Adrenal gland (tissue), 12 donors: ENCODE data around the gene CLEC2L. TPM values are rescaled to one million over a fixed set of nuclear protein-coding genes. Genes with fewer than 3 reads are reported as not detected.

Experiments
- DNase-seq, 7 donors: peaks; one replicate each; pipeline ENCODE4 v3.0.0-alpha.2; 2019 to 2020
- H3K27ac ChIP-seq, 5 donors: fragments of 200-600 bp; sonication (generic) in 4 of 5; 1 replicate in 3 of 5; 2 replicates in 2 of 5; pipeline versions ENCODE4 v1.5.1 to v1.8.0; 2016 to 2020; ENCODE audit warnings: mild to moderate bottlenecking in 1 of 5
- H3K27me3 ChIP-seq: fragments of 200-600 bp; 2 replicates; pipeline ENCODE4 v1.8.0; 2021
- H3K36me3 ChIP-seq, 2 donors: fragments of 200-600 bp; replicated peaks in 1 of 2; 1 replicate in 1 of 2; 2 replicates in 1 of 2; pipeline versions ENCODE4 v1.5.1 to v1.8.0; 2018 to 2022
- H3K4me1 ChIP-seq, 2 donors: fragments of 200-600 bp; replicated peaks in 1 of 2; 1 replicate in 1 of 2; 2 replicates in 1 of 2; pipeline versions ENCODE4 v1.5.1 to v1.8.0; 2018 to 2021
- H3K4me3 ChIP-seq, 4 donors: fragments of 200-600 bp; sonication (generic) in 3 of 4; one replicate each; pipeline ENCODE4 v1.5.1; 2016 to 2018
- H3K9me3 ChIP-seq, 3 donors: fragments of 200-600 bp; sonication (generic) in 1 of 3; replicated peaks in 1 of 3; 1 replicate in 2 of 3; 2 replicates in 1 of 3; pipeline versions ENCODE4 v1.5.1 to v1.8.0; 2016 to 2021
- CTCF ChIP-seq, 6 experiments: fragments of 450-650 bp in 4 of 6; fragments of 200-600 bp in 2 of 6; sonication (generic) in 1 of 6; IDR thresholded peaks; 1 replicate in 5 of 6; 2 replicates in 1 of 6; pipeline versions ENCODE4 v1.5.1 to v1.8.0; 2016 to 2021; ENCODE audit warnings: antibody characterized with exemption in 6 of 6, mild to moderate bottlenecking in 2 of 6, moderate library complexity in 1 of 6
- POLR2A ChIP-seq, 2 donors: fragments of 450-650 bp; IDR thresholded peaks; one replicate each; pipeline ENCODE4 v1.6.1; 2017; ENCODE audit warnings: antibody characterized with exemption in 2 of 2, mild to moderate bottlenecking in 2 of 2, moderate library complexity in 1 of 2
- WGBS, 4 donors: extraction: QIAGEN DNeasy Blood & Tissue Kit in 2 of 4; methylation state at CpG; one replicate each; pipeline versions ENCODE4 v1.1.5 to v1.1.7; 2013 to 2017; 5-methylcytosine and 5-hydroxymethylcytosine counted together
- intact Hi-C, 2 donors: fragments of 100-400 bp; cut with DNase I; formaldehyde crosslinking; loops; one replicate each; pipeline versions ENCODE4 v1.14.1 to v1.15.0; 2022 to 2023
- polyA plus RNA-seq, 3 donors: library from polyadenylated mRNA; stranded (reverse); fragments of 200-250 nt in 2 of 3; fragments of 350-450 nt in 1 of 3; fragmentation: Illumina TruSeq in 1 of 3; extraction: RNeasy Lipid Tissue Mini Kit (QIAGEN cat#74804) in 1 of 3; gene quantifications; one replicate each; pipeline ENCODE4 v1.2.3, GENCODE V29; 2013 to 2014
- total RNA-seq, 9 donors: library from RNA; depleted of rRNA in 4 of 9; stranded (reverse); fragments of >200 nt in 4 of 9; fragments of 120-200 nt in 1 of 9; fragmentation: NEBNext Ultra II Directional in 1 of 9; extraction: Animal tissue kit (Norgen Biotek cat#: 25700) in 1 of 9; gene quantifications; one replicate each; pipeline versions ENCODE4 v1.1.0 to v1.2.4, GENCODE V29; 2013 to 2023
- donor health status: healthy with polysubstance abuse.
- donor health status: Bipolar disorder and iron deficiency.
- donor health status: DM: yes; HTN: yes; CAD: no.
- donor health status: DM: no; HTN: no; CAD: no.
- donor health status: DM: no; HTN: no; CAD: no.
- donor health status: DM: yes; HTN: yes; CAD: no.

The CLEC2L gene
- total and polyA plus RNA-seq, 12 donors, result 0.06 to 0.18 TPM; not detected in 10

GRCh38 chr7:139575338-139575680 lies 51.8 kb downstream of the CLEC2L start:
- peaks cover 0 to 48% of the 10 kb centered on the region in 2 donors for H3K36me3 ChIP-seq
- 94 to 97% (median 96%) methylated on average over 6 of the region's 6 CpGs for WGBS, 4 donors
- TF ChIP-seq POLR2A (IDR thresholded peaks at IDR 0.05), result no peak
- no peak for TF ChIP-seq CTCF (IDR thresholded peaks at IDR 0.05)
- H3K27me3 ChIP-seq, result no peaks in the 10 kb centered on the region
- H3K27ac ChIP-seq, result no peak overlapping the region
- no peak for DNase-seq
- H3K9me3 ChIP-seq, result no peaks in the 10 kb centered on the region
- H3K4me1 ChIP-seq, result no peaks in the 10 kb centered on the region
- intact Hi-C loops, result no loop called here
- no peak overlapping the region for H3K4me3 ChIP-seq

GRCh38 chr7:139576179-139576973 lies 52.9 kb downstream of the CLEC2L start:
- TF ChIP-seq CTCF (IDR thresholded peaks at IDR 0.05) (no peak), POLR2A (IDR thresholded peaks at IDR 0.05) (no peak)
- peaks cover 0 to 59% of the 10 kb centered on the region in 2 donors for H3K36me3 ChIP-seq
- no peaks in the 10 kb centered on the region for H3K9me3 ChIP-seq
- no peaks in the 10 kb centered on the region for H3K4me1 ChIP-seq
- DNase-seq, result peak in 2 of 7 donors; percentile 4 to 30
- no peak overlapping the region for H3K4me3 ChIP-seq
- intact Hi-C loops, result no loop called here
- 91 to 98% (median 96%) methylated on average over 11 of the region's 11 CpGs for WGBS, 4 donors
- no peak overlapping the region for H3K27ac ChIP-seq
- H3K27me3 ChIP-seq, result no peaks in the 10 kb centered on the region

- H3K36me3 ChIP-seq, result peaks cover 0 to 66% of the 10 kb centered on the region in 2 donors
- H3K4me1 ChIP-seq, result no peaks in the 10 kb centered on the region
- DNase-seq, result peak in 1 of 7 donors; percentile 38
- H3K4me3 ChIP-seq, result no peak overlapping the region
- H3K27ac ChIP-seq, result no peak overlapping the region
- TF ChIP-seq CTCF (IDR thresholded peaks at IDR 0.05), result no peak
- no peak for TF ChIP-seq POLR2A (IDR thresholded peaks at IDR 0.05)
- WGBS, 4 donors, result 92 to 100% (median 98%) methylated on average over 3 of the region's 3 CpGs
- no peaks in the 10 kb centered on the region for H3K27me3 ChIP-seq
- no peaks in the 10 kb centered on the region for H3K9me3 ChIP-seq
- intact Hi-C loops, result no loop called here
These were observed 57.0 kb downstream of the CLEC2L start for GRCh38 chr7:139580435-139580834.

- peak in 1 of 7 donors; percentile 46 for DNase-seq
- Histone ChIP-seq H3K36me3 (peaks cover 0 to 70% of the 10 kb centered on the region in 2 donors), H3K27ac (no peak overlapping the region), H3K27me3 (no peaks in the 10 kb centered on the region), H3K9me3 (no peaks in the 10 kb centered on the region), H3K4me3 (no peak overlapping the region), H3K4me1 (no peaks in the 10 kb centered on the region)
- WGBS, 4 donors, result 90 to 96% (median 92%) methylated on average over 12 to 14 of the region's 14 CpGs
- no peak for TF ChIP-seq CTCF (IDR thresholded peaks at IDR 0.05)
- no peak for TF ChIP-seq POLR2A (IDR thresholded peaks at IDR 0.05)
- intact Hi-C loops, result no loop called here
These were observed 58.7 kb downstream of the CLEC2L start for GRCh38 chr7:139582130-139582650.
